Activated CD4-positive, alpha-beta T cell treated with anti-CD3 and anti-CD28 coated beads for 48 hours (primary cell): Measurements from ENCODE around the gene GRN.
"Not testable (repeated sequence)": the region's sequence is repeated elsewhere in the genome, so short reads cannot be mapped to it uniquely, and the experiment has no call there.

ENCODE experiments used
- DNase-seq: peaks from one replicate; pipeline ENCODE4 v3.0.0-alpha.2; 2020

GRN gene

DNA sequence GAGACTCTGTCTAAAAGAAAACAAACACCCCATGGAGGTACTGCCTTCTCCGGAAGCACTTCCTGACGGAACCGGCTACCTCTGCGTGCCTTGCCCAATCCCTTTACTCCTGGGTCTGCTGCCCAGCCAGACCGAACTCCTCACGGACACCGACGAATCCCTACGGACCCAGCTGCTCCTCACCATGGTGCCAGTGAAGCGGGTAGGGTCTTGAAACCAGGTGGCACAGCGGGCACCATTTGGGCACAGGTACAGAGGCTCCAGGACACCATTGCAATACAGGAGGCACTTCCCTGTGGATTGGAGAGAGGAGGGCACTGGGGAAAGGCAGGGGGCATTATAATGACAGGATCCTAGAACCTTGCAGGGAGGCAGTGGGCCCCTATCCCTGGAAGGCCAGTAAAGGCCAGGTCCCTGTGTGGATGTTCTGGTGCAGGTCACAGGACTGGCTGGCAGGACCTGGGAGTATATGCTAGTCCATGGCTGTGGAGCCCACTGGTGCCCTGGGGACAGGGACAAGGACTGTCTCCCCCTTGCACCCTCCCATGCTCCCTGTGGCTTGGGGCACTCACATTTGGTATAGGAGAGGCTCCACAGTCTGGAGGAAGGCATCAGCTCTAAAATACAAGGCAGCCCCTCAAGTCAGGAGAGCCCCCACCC, 22.7 kb upstream of the GRN start:
- no peak for DNase-seq

DNA sequence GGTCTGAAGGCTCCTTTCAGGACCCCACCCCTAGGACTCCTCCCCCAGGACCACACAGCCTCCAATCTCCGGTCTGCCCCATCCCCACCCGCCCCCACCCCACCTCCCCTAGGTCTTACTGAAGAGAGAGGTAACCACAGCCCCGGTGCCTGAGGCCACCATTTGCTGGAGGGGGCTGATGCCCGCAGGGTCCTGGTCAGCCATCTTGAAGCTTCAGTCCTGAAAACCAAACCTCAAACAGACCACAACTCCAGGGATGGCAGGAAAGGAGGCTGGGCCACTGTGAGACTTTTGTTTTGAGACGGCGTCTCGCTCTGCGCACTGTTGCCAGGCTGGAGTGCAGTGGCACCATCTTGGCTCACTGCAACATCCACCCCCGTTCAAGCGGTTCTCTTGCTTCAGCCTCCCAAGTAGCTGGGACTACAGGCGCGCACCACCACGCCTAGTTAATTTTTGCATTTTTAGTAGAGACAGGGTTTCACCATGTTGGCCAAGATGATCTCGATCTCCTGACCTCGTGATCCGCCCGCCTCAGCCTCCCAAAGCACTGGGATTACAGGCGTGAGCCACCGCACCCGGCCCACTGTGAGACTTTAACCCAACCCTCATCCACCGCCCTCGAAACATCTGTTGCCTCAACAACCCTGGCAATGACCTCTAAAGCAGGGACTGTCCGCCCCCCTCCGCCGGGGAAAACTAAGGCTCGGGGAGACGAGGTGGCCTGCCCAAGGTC, 21.6 kb upstream of the GRN start:
- DNase-seq, result no peak

DNA sequence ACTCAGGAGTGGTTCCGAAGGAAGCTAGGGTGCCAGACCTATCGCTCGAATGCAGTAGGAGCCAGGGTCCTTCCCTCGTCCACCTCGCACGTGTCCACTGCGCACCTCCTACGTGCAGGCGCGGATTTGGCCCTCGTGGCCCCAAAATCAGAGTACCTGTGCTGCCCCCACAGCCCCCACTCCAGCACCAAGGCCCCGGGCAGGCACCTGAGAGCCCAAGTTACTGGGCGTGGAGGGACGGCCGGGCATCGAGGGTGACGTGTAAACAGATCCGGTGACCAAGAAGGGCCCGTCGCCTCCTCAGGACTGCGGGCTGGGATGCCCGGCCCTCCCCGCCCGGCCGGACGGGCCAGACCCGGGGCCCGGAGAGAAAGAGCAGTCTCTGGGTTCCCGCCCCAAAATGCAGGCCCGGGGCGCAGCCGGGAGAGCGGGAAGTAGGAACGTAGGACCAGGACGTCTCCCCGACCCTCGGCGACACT, 21.0 kb upstream of the GRN start:
- DNase-seq, result peak; percentile 20

DNA sequence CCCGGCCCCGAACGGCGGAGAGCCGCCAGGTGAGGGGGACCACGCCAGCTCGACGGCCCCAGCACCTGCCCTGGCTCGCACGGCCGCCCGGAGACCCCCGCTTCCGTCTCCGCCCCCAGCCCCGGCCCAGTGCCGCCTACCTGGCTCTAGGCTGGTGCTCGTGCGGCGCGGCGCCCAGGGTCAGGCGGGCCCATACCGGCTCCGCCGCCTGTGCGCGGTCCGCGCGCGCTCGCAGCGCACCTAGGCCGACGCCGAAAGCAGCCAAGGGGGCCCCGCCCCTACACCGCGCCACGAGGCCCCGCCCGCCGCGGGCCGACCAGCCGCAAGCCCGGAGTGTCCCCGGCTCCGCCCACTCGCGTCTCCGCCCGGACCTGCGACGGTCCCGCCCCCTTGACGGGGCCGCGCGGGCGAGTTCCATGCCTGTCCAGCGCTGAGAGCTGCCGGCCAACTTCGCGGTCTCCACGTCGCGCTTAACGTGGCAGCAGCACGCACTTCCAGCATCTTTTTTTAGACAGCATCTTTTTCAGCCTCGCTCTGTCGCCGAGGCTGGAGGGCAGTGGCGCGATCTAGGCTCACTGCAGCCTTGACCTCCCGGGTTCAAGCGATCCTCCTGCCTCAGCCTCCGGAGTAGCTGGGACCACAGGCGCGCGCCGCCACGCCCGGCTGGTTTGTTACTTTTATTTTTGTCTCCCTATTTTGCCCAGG, 20.4 kb upstream of the GRN start, which contains the start of gene SLC25A39:
Gene SLC25A39 (minus strand): TSS at position 253 of the 705 bp plus-strand sequence. CDS start 1,261 bp downstream, outside the sequence.
- peak; percentile 96 for DNase-seq

DNA sequence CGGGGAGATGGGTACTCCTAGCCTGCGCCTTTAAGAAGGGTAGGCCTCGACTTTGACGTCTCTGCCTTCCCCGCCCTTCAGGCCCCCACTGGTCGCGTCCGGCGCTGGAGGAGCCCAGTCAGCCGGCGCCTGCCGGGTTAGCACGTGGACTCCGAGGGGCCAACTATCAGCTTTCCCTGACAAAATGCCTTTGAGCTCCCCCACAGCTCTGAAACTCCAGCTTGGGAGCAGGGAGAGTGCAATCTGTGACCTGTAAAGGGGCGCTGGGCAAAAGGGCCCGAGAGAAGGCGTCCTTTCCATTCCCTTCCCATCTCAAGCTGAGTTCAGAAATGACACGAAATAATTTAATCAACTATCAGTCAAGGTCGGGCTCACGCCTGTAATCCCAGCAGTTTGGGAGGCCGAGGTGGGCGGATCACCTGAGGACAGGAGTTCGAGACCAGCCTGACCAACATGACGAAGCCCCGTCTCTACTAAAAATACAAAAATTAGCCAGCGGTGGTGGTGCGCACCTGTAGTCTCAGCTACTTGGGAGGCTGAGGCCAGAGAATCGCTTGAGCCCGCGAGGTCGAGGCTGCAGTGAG, 18.1 kb upstream of the GRN start:
- DNase-seq, result peak; percentile 94

DNA sequence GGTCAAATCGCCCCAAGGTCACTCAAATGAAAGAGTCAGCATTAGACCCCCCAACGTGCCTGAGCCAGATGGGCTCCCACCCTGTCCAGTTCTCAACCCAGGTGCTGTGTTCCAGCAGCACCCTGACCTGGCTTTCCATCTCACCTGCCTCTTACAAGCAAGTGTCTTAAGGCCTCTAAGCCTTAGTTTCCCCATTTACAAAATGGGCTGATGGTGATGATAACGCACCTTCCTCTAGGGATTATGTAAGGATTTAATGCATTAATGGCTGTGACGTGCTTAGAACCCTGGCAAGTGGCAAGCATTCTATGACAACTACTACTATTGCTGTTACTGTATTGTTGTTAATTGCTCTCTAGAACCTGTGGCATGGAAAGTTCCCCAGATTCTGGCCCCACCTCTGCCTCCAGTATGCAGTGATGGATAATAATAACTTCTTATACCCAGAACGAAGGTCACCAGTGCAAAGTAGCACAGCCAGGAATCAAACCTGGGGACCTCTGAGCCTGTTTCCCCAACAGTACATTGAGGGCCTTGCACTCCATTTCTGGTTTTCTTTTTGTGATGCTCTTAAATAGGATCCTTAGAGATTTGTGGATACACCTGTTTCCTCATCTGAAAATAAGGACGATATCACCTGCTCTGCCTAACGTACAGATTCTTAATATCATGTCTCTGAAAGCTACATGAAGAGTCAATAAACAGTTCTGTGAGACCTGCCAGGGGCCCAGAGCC, 17.2 kb upstream of the GRN start:
- no peak for DNase-seq

DNA sequence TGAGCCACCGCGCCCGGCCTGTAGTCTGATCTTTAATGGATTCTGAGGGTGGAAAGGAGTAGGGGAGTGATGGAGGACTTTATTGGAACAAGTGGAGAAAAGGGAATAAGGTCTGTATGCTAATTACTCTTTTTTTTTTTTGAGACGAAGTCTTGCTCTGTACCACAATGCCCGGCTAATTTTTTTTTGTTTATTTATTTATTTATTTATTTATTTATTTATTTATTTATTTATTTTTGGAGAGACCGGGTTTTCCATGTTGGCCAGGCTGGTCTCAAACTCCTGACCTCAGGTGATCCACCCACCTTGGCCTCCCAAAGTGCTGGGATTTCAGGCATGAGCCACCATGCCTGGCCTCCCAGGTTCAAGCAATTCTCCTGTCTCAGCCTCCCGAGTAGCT, 15.6 kb upstream of the GRN start:
- DNase-seq, result not testable (repeated sequence)

DNA sequence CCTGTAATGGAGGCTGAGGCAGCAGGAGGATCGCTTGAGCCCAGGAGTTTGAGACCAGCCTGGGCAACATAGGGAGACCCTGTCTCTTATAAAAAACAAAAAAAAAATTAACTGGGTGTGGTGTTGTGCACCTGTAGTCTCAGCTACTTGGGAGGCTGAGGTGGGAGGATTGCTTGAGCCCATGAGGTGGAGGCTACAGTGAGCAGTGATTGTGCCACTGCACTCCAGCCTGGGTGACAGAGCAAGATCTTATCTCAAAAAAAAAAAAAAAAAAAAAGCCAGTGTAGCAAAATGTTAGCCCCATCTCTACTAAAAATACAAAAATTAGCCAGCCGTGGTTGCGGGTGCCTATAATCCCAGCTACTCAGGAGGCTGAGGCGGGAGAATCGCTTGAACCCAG, 14.8 kb upstream of the GRN start:
- not testable (repeated sequence) for DNase-seq

DNA sequence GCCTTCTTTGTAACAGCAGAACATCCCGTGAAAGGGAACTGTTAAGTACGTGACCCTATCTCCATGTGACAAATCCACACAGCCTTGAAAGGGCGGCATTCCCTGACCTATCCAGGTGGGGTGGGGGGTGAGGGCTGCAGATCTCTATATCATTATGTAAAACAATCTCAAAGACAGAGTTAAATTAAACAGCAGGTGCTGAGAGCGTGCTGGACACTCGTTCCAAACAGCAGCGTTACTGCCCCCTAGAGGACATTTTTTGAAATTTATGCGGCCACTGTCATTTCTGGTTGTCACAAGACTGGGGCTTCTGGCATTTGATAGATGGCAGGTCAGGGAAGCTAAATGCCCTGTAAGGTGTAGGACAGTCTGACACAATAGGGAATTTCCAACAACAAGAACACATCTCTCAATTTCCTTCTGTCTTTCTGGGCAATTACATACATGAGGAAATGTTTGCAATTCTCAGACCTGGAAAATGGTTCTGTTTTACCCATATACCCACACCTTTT, 13.8 kb upstream of the GRN start:
- DNase-seq, result peak; percentile 80

DNA sequence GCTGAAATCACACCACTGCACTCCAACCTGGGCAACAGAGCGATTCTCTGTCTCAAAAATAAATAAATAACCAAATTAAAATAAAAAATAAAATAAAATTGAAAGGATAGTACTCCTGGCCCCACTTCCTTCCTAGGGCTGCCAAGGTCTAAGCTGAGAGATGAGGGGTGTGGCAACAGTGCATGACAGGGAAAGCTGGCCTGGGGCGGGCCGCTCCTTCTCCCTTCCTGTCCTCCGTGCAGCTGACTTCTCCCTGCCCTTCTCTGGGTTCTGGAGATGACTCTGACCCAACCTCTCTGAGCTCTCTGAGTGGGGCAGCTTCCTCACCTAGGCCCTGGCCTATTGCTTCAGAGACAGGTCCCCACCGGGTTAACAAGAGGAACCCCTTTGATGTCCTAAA, 11.7 kb upstream of the GRN start:
- DNase-seq, result no peak

DNA sequence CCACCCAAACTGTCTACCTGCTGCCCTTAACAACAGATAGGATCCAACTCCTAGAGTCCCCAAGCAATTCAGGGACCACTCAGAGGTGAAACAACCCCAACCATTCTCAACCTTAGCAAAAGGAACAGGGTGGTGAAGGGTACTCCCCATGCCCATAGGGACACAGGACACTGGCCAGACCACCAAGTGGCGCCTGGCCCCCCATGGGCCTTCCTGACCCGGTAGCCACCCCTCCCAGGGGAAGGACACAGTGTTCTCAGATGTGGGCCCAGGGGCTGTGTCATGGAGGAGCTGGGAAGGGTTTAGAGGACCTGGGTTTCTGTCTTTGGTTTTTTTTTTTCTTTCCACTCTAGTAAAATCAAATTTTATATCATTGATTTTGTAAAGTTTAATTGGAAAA, 10.8 kb upstream of the GRN start:
- DNase-seq, result no peak

DNA sequence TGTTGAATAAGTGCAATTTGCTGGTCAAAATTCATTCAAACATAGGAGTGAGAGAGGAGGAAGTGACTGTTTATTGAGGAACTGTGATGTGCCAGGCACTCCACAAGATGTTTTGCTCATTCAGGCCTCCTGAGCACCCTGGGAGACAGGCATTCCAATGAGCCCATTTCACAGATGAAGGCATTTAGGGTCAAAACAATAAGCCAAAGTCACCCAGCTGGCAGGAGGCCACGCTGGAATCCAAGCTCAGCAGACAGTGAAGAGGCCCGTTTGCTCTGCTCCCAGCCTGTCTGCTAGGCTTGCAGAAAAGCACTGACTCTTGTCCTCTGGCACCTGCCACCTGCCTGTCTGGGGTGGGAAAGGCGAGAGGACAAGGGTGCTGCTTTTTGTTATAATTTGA, 10.4 kb upstream of the GRN start:
- no peak for DNase-seq

DNA sequence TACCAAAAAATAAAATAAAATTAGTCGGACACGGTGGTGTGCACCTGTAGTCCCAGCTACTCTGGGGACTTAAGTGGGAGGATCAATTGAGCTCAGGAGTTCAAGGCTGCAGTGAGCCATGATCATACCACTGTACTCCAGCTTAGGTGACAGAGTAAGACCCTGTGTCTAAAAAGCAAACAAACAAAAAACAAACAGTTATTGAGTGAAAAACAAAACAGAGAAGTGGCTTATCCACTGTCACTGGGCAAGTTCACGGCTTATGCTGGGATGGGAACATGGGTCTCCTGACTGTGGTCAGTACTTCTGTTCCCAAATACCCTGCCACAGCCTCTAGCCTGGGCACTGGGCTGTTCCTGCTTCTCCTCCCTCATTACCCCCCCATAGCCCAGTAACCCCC, 9.5 kb upstream of the GRN start:
- no peak for DNase-seq

DNA sequence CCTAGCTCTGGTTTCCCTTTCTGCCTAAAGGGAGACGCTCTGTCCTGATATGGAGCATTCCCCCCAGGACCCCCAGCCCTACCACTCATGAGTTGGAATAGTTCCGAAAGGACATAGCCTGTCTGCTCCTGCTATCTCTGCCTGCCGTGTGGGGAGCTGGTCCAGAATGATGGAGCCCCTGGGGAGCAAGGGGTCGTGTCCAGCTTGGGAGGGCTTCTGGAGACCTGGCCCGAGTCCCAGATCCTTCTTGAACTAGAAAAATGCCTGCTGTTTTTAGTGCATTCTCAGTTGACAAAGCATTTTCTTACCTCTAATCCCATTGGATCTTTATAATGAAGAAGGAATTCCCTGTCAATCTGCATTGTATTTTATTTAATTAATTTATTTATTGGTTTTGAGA, 9.1 kb upstream of the GRN start:
- no peak for DNase-seq

DNA sequence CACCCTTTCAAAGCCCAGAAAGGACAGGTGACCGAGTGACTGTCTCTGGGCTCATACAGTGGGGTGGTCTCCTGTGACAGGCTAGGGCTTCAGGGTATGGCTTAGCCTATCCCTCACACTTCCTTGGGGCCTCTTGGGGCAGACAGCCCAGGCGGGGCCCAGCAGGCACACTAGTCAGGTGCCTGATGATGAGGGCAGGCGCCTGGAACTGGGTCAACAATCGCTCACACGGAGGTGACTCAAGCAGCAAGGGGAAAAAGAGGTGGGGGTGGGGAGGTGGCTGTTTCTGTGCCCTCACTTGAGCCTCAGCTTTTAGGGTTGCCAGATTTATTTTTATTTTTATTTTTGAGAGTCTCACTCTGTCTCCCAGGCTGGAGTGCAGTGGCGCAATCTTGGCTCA, 6.4 kb upstream of the GRN start:
- DNase-seq, result peak; percentile 49

DNA sequence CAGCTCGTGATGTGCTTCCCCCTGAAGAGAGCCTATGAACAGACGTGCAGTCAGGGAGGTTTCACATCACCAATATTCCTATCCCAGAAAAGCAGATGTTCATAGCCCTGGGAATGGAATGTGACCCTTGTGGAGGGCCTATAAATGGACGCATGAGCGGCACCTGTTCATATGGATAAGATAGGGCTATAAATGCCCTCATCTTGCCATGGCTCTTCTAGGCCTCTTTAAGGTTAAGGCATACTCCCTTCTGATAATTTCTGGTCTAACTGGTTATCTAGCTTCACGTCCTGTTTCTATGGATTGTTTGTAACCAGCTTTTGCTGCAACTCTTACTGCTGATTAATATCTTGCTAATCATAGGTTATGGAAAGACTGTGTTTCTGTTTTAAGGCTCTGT, 4.5 kb upstream of the GRN start:
- DNase-seq, result not testable (repeated sequence)

DNA sequence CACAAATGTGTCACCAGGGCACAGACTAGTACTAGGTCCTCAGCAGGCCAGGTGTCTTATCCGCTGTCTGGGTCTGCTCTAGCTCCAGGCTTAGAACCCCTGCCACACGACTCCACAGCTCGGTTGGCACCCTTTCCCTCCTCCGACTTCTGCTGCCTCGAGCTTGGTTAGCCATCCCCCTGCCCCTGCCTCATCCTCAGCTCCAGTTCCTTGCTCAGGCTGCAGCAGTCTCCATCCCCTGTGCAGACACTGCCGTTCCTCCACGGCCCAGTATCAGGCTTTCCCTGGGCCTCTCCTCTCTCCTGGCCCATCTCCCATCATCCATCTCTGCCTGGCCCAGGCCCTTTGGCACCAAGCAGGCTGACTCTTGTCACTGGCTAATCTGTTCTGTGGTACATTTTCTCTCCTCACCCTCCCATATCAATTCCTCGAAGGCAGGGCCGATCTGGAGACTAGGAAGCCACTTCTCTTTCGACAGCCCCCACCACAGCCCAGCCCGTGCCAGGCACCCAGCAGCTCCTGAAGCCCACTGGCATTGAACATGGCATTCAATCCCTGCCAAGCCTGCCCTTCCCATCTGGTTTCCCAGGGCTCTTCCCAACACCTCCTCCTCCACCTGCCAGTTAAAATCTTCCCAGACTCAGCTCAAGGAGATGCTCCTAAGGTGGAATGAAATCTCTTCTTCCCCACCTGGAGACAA, 1.4 kb upstream of the GRN start:
- no peak for DNase-seq

DNA sequence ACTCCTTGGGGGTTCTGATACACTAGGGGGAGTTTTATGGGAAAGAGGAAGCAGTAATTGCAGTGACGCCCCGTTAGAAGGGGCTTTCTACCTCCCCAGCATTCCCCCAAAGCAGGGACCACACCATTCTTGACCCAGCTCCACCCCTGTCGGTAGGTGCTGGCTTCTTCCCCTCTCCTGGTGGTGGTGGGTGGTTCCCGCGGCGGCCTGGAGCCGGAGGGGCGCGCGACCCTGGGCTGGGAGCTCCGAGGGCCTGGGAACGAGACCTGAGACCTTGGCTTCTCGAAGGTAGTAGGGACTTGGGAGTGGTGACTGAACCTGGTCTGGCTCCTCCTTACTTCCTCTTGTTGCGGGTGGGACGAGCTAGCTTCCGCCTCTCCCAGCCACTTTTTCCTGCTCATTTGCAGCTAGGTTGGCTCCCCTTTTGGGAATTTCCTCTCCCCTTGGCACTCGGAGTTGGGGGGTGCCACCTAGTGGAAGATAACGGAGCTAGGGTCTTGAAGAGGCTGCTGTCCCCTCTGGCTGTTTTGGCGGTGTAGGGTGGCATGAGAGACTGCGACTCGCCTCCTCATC, 438 bp downstream of the GRN start:
- peak; percentile 54 for DNase-seq

DNA sequence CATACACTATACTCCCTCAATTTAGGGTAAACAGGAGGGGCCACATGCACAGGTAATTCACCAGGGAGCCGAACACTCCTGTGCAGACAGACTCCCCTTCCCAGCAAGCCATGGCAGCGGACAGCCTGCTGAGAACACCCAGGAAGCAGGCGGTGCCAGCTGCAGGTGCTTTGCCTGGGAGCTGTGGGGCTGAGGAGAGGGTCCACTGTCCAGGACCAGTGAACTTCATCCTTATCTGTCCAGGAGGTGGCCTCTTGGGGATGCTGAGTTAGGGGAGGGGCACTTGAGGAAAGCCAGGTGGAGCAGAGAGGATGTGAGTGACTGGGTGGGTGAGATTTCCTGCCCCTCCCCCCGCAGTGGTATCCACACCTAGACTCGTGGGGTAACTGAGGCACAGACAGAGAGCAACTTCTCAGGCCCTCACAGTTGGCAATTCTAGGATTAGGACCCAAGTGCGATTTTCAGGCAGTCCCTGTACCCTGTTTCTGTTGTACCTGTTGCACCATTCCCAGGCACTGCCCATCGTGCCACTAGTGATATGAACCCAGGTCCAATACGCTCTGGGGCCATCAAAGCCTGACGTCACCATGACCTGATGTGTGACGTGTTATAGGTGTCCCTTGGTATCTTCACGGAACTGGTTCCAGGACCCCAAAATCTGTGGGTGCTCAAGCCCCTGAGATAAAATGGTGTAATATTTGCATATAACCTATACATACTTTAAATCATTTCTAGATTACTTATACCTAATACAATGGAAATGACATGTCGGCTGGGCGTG, 1.2 kb downstream of the GRN start:
- no peak for DNase-seq

DNA sequence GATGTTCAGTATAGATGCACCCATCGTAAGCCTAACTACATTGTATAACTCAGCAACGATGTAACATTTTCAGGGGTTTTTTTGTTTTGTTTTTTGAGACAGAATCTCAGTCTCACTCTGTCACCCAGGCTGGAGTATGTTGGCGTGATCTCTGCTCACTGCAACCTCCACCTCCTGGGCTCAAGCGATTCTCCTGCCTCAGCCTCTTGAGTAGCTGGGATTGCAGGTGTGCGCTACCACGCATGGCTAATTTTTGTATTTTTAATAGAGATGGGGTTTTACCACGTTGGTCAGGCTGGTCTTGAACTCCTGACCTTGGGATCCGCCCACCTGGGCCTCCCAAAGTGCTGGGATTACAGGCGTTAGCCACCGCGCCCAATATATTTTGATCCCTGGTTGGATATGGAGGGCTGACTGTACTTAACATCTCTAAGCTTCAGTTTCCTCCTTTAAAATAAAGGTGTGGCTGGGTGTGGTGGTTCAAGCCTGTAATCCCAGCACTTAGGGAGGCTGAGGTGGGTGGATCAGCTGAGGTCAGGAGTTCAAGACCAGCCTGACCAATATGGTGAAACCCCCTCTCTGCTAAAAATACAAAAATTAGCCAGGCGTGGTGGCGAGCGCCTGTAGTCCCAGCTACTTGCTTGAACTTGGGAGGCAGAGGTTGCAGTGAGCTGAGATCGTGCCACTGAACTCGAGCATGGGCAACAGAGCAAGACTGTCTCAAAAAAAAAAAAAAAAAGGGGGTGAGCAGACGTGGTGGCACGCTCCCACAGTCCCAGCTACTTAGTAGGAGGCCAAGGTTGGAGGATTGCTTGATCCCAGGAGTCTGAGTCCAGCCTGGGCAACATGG, 2.3 kb downstream of the GRN start:
- DNase-seq, result not testable (repeated sequence)
